Body of pancreas (tissue), 4 donors: ENCODE results near the gene NSFL1C. TPM values are rescaled to one million over a fixed set of nuclear protein-coding genes. Genes with fewer than 3 reads are reported as not detected.

ENCODE experiments used
- ATAC-seq: fragments of 150-250 bp; one replicate; pipeline ENCODE4 v1.9.1; 2016
- DNase-seq, 4 donors: peaks; one replicate each; pipeline ENCODE4 v3.0.0-alpha.2; 2019
- H3K27ac ChIP-seq, 4 donors: fragments of 200-600 bp; sonication (generic); 1 replicate in 3 of 4; 2 replicates in 1 of 4; pipeline versions ENCODE4 v1.5.1 to v1.6.1; 2016 to 2019; ENCODE audit warnings: mild to moderate bottlenecking in 1 of 4, mixed read lengths in 1 of 4, moderate library complexity in 1 of 4
- H3K27me3 ChIP-seq, 2 donors: fragments of 200-600 bp; sonication (generic); one replicate each; pipeline ENCODE4 v1.6.0; 2016; ENCODE audit warnings: mild to moderate bottlenecking in 1 of 2
- H3K36me3 ChIP-seq, 2 donors: fragments of 200-600 bp; sonication (generic); replicated peaks in 1 of 2; 2 replicates each; pipeline ENCODE4 v1.5.1; 2016; ENCODE audit warnings: low read depth in 2 of 2; ENCODE audit not compliant: insufficient read depth in 1 of 2
- H3K4me1 ChIP-seq: fragments of 200-600 bp; sonication (generic); one replicate; pipeline ENCODE4 v1.6.0; 2016
- H3K4me3 ChIP-seq, 2 donors: fragments of 200-600 bp; sonication (generic); 1 replicate in 1 of 2; 2 replicates in 1 of 2; pipeline ENCODE4 v1.5.1; 2016 to 2019
- H3K9me3 ChIP-seq, 3 donors: fragments of 200-600 bp; sonication (generic); 1 replicate in 2 of 3; 2 replicates in 1 of 3; pipeline ENCODE4 v1.5.1; 2016
- POLR2A ChIP-seq, 3 donors: fragments of 450-650 bp; IDR thresholded peaks; one replicate each; pipeline ENCODE4 v1.6.1; 2016; ENCODE audit warnings: antibody characterized with exemption in 3 of 3, mild to moderate bottlenecking in 2 of 3
- WGBS, 2 donors: methylation state at CpG; one replicate each; pipeline ENCODE4 v1.1.5; 2017; 5-methylcytosine and 5-hydroxymethylcytosine counted together
- intact Hi-C: fragments of 100-400 bp; cut with DNase I; formaldehyde crosslinking; loops from one replicate; pipeline ENCODE4 v1.15.1; 2023
- total RNA-seq, 2 donors: library from RNA; depleted of rRNA; stranded (reverse); fragments of >200 nt; gene quantifications; one replicate each; pipeline ENCODE4 v1.1.0, GENCODE V29; 2016
- TF ChIP-seq, protein P1 (sequence below), 7 experiments: fragments of 450-650 bp in 4 of 7; fragments of 200-600 bp in 3 of 7; sonication (generic) in 3 of 7; IDR thresholded peaks; one replicate each; pipeline ENCODE4 v1.5.1; 2016 to 2019; ENCODE audit warnings: antibody characterized with exemption in 7 of 7

The NSFL1C gene
- total RNA-seq, 2 donors from 2014 or later, result 23.1 to 33.7 TPM

DNA sequence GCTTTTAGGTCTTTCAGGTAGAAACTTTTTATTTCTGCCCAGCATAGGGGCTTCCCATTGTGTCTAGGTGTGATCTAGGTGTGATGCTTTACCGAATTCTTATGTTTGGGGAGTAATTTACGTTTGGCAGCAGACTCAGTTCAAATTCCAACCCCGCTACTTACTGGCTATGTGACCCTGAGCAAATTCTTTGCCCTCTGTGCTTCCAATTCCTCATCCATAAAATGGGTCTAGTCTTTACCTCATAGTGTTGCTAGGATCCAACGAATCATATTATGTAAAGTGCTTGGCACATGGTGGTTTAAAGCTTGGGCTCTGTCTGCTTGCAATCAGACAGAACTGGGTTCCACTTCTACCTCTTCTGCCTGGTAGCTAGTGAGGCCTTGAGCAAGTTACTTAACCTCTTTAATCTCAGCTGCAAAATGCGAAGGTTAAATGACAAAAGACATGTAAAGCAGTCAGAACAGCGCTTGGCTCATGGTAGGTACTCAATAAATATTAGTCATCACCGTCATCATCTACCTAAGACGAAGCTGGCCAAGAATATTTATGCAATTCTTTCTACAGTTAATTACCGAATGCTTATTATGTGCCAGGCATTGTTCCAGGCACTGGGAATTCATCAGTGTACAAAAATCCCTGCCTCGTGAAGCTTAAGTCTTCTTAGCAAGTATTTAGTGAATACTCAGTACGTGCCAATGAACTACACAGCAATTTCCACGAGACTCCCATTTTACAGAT lies 1.0 kb downstream of the NSFL1C start:
- DNase-seq (no peak), ATAC-seq (no peak)
- H3K4me3 ChIP-seq, result peak overlapping the region; percentile 87 to 99
- peak overlapping the region; percentile 56 to 95 (median 88) for H3K27ac ChIP-seq
- WGBS, 2 donors, result 20 to 25% methylated on average over 11 to 12 of the region's 12 CpGs
- no peaks in the 10 kb centered on the region for H3K9me3 ChIP-seq
- intact Hi-C loops, result loop anchor here (10.0 kb wide), 2 partner anchors 71 to 351 kb away; partner anchors contain the start of genes FKBP1A and PSMF1
- TF ChIP-seq, protein P1, sequence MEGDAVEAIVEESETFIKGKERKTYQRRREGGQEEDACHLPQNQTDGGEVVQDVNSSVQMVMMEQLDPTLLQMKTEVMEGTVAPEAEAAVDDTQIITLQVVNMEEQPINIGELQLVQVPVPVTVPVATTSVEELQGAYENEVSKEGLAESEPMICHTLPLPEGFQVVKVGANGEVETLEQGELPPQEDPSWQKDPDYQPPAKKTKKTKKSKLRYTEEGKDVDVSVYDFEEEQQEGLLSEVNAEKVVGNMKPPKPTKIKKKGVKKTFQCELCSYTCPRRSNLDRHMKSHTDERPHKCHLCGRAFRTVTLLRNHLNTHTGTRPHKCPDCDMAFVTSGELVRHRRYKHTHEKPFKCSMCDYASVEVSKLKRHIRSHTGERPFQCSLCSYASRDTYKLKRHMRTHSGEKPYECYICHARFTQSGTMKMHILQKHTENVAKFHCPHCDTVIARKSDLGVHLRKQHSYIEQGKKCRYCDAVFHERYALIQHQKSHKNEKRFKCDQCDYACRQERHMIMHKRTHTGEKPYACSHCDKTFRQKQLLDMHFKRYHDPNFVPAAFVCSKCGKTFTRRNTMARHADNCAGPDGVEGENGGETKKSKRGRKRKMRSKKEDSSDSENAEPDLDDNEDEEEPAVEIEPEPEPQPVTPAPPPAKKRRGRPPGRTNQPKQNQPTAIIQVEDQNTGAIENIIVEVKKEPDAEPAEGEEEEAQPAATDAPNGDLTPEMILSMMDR (IDR thresholded peaks at IDR 0.05), result no peak
- TF ChIP-seq POLR2A (IDR thresholded peaks at IDR 0.05), result no peak
- H3K36me3 ChIP-seq, result peaks cover 0 to 2% of the 10 kb centered on the region in 2 donors
- H3K4me1 ChIP-seq, result peaks cover 59% of the 10 kb centered on the region
- H3K27me3 ChIP-seq, result no peaks in the 10 kb centered on the region

DNA sequence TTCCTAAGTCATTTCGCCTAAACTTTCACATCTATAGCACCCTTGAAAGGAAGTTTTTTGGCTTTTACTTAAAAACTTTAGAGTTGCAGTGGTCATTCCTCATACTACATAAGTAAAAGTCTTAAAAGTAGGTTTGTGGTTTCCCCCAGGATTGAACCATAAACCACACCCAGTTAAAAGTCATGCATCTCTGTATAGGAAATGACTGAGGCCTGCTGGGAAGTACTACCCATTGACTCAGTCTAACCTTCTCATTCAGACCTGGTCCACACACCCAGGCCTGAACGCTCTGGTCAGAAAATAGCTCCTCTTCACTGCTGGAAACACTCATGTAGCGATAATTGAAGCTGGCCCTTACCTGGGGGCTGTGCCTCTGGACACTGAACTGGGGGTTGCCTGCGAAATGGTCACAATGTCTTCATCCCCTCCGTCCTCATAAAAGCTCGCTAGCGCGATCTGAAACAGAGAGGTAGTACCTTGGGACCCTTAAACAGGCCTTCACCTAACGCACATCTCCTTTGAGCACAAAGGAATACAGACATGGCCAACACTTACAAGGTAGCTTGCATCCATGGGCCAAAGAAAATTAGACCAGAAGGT lies 2.6 kb downstream of the NSFL1C start:
- H3K4me1 ChIP-seq, result peaks cover 44% of the 10 kb centered on the region
- intact Hi-C loops, result loop anchor here (10.0 kb wide), 2 partner anchors 69 to 349 kb away; partner anchors contain the start of genes FKBP1A and PSMF1
- DNase-seq (no peak), ATAC-seq (no peak)
- 92 to 93% methylated on average over 9 of the region's 9 CpGs for WGBS, 2 donors
- no peaks in the 10 kb centered on the region for H3K9me3 ChIP-seq
- no peak overlapping the region for H3K4me3 ChIP-seq
- peaks cover 0 to 6% of the 10 kb centered on the region in 2 donors for H3K36me3 ChIP-seq
- no peak overlapping the region for H3K27ac ChIP-seq
- H3K27me3 ChIP-seq, result no peaks in the 10 kb centered on the region
- no peak for TF ChIP-seq POLR2A (IDR thresholded peaks at IDR 0.05)
- TF ChIP-seq, protein P1 (IDR thresholded peaks at IDR 0.05), result no peak

DNA sequence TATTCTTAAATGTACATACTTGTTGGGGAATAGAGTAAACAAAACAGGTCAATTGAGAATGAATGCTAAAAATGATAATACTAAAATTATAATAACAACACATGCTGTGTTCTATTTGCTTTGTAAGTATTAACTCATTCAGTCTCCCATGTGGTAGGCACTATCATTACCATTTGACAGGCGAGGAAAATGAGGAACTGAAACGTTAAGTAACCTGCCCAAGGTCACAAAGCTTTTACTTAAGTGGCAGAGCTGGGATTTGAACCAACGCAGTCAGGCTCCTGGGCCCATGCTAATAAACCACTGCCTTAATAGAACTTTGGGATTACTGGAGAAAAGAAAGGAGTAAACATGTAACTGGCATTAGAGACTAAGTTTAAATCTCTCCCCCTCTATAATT lies 3.8 kb downstream of the NSFL1C start:
- ATAC-seq (no peak), DNase-seq (no peak)
- Histone ChIP-seq H3K27me3 (no peaks in the 10 kb centered on the region), H3K9me3 (no peaks in the 10 kb centered on the region), H3K4me1 (peaks cover 32% of the 10 kb centered on the region), H3K27ac (no peak overlapping the region), H3K4me3 (no peak overlapping the region), H3K36me3 (peaks cover 0 to 10% of the 10 kb centered on the region in 2 donors)
- 58 to 59% methylated on average over 3 of the region's 3 CpGs for WGBS, 2 donors
- intact Hi-C loops, result loop anchor here (10.0 kb wide), 2 partner anchors 68 to 348 kb away; partner anchors contain the start of genes FKBP1A and PSMF1
- no peak for TF ChIP-seq POLR2A (IDR thresholded peaks at IDR 0.05)
- TF ChIP-seq, protein P1 (IDR thresholded peaks at IDR 0.05), result no peak

DNA sequence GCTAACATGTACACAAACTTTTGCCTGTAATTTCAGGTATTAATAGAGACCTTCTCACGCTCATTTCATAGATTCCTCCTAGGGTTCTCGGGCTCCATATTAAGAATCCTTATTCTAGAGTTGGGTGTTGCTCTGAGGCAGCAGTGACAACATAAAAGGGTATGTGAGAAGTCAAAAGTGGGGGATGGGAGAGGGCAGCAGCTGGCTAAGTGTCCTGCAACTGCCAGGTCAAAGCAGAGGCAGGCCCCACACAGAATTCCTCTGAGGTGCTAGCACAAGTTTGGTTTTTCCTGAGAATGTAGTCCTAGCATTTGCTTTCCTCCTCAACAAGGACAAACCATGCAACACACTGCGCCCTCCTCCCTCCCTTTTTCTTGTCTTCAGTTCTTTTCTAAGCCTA lies 4.6 kb downstream of the NSFL1C start:
- Histone ChIP-seq H3K4me3 (no peak overlapping the region), H3K9me3 (no peaks in the 10 kb centered on the region), H3K27ac (no peak overlapping the region), H3K36me3 (peaks cover 0 to 13% of the 10 kb centered on the region in 2 donors), H3K4me1 (peaks cover 24% of the 10 kb centered on the region), H3K27me3 (no peaks in the 10 kb centered on the region)
- intact Hi-C loops, result loop anchor here (10.0 kb wide), 2 partner anchors 67 to 347 kb away; partner anchors contain the start of genes FKBP1A and PSMF1
- 92 to 97% methylated on average over 3 of the region's 3 CpGs for WGBS, 2 donors
- DNase-seq (no peak), ATAC-seq (no peak)
- no peak for TF ChIP-seq POLR2A (IDR thresholded peaks at IDR 0.05)
- TF ChIP-seq, protein P1 (IDR thresholded peaks at IDR 0.05), result no peak
